ELR (cell line): ENCODE results near the gene CGNL1.

Experiments used
- DNase-seq: peaks from one replicate; pipeline ENCODE4 v3.0.0-alpha.2; 2015; ENCODE audit warnings: low read depth

The CGNL1 gene

DNA sequence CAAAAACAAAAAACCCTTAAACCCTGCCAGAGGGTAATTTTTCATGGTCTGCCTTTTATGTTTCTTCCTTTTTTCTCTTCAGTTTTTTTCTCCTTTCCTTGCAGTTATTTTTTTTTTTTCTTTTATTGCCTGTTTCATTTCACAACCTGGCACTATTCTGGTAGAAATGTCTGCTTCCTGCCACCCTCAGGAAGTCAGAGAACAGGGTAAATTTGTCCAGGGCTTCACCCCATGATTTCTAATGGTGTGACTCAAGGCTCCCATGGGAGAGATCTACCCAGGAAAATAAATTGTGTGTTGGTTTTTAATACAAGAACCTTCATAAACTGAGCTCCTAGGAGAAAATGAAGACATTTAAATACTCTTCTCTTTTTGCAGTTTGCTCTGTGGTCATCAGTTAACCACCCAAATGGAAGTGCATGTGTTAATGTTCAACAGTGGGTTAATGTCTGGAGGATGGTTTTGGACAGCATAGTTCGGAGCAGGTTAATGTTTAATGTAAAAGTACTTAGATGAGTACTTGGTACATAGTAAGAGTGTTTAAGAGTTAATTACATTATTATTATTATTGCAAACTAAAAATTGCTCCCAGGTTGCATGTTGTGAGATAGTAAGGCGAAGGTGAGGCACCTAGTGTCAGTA, 45.9 kb downstream of the CGNL1 start:
- no peak for DNase-seq

DNA sequence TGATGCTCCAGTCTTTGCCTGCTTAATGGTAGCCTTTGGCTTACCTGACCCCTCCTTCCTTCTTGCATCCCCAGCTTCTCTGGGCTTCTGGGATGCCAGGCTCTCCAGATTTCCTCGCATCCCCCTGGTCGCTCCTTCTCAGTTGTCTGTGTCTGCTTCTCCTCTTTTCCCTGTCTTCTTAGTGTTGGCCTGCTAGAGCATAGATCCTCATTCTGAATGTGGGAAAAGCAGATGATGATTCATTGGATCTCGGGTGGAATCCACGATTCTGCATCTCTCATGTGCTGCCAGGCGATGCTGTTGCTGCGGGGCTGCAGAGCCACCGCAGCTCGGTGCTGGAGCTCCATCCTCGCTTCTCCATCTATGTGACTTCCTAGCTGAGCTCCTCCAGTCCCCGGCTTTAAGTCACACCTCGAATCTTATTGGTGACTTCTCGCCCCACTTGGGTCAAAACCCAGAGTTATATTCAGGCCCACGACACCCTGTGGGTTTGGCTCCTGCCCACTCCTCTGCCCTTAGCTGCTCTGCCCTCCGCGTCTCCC, 47.4 kb downstream of the CGNL1 start:
- DNase-seq = no peak

DNA sequence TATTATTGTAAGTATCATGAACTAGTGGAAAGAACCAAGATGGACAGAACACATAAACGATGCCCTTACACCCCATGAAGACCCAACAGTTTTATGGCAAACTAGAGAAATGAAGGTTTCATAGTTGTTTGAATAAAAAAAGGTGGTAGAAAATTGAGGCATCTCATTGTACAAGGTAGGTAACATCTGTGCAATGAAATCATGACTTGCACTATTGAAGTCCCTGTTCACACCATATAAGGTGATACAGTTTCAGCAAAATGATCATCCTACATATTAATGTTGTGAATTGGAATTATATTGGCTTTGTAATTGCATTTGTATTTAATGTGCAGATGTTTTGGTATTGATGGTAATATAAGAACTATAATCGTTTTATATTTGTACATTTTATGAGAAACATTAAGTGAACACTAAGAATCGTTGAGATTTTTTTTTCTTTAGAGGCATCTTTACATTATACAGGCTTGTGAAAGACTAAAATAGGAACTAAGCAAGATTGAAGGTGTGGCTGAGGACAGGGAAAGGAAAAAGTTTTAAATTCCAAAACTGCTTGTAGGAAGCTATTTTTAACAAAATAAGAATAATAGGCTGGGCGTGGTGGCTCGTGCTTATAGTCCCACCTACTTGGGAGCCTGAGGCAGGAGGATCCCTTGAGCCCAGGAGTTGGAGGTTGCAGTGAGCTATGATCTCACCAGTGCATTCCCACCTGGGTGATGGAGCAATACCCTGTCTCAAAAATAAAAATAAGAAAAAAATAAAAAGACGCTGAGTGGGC, 48.5 kb downstream of the CGNL1 start:
- DNase-seq = no peak

DNA sequence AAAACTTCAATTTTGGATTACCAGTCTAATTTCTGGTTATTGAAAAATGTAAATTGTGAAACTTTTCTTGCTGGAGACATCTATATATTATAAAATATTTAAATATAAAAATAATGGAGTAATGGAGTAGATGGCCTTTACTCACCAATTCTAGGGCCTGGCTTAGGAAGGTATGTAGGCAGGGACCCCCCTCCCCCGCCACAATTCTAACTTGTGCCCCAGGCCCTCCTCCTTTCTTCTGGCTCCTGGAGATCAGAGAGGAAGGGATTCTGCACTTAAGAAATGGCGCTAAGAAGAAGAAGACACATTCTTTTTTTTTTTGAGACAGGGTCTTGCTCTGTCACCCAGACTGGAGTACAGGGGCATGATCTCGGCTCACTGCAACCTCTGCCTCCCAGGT, 49.5 kb downstream of the CGNL1 start:
- no peak for DNase-seq

DNA sequence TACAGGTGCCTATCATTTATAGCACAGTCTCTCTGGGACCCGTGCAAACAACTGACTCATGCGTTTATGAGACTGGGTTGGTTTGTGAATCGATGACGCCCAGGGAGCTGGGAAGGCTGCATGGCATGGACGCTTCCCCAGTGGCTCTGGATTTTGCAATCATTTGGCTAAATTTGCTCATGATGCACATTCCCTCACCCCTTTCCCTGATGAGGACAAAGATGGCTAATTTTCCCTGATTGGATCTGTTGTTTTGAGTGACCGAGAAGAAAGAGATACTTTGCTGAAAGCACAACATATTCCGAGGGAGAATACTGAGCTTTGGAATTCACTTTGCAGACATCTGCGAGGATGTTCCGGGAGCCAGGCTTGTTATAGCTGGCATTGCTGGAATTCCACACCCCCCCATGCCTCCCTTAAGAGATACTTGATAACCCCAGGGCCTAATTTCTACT, 51.1 kb downstream of the CGNL1 start:
- peak; percentile 56 for DNase-seq

GRCh38 chr15:57432141-57432741, 55.9 kb downstream of the CGNL1 start:
- no peak for DNase-seq

- no peak for DNase-seq
Measured at GRCh38 chr15:57436166-57436565, 59.9 kb downstream of the CGNL1 start.

DNA sequence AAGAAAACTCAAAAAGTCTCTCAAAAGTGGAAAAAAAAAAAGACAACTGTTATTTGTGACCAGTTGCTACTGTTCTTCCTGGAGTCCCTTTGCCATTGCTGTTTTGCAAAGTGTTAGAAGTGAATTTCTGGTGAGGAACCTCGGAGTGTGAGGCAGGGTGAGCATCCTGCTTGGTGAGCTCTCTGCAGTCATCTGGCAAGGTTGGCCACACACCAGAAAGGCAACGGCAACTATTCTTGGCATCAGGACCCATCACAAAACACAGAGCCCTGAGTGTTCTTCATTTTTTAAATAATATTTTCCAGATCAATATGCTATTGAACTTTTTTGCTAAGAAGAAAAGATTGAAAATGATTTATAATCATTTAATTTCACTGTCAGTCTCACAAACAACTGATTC, 60.7 kb downstream of the CGNL1 start:
- no peak for DNase-seq

DNA sequence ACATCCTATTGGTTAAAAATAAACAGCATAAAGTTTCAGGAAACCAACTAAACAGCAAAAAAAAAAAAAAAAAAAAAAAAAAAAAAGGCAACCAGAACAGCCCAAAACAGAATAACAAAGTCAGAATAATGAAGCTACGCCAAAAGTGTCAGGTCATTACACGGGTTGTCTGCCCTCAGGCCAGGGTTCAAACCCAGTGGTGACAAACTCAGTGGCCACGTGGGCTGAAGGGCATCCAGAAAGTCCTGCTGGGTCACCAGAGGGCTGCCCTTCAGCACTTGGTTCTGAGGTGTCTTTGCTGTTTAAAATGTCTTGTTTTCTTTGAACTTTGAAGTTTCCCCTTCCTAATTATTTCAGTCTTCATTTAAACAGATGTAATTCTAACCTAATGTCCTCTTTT, 61.3 kb downstream of the CGNL1 start:
- no peak for DNase-seq

- DNase-seq = no peak
Measured at GRCh38 chr15:57438166-57438565, 61.9 kb downstream of the CGNL1 start.

- no peak for DNase-seq
Measured at GRCh38 chr15:57439128-57440027, 63.1 kb downstream of the CGNL1 start.

DNA sequence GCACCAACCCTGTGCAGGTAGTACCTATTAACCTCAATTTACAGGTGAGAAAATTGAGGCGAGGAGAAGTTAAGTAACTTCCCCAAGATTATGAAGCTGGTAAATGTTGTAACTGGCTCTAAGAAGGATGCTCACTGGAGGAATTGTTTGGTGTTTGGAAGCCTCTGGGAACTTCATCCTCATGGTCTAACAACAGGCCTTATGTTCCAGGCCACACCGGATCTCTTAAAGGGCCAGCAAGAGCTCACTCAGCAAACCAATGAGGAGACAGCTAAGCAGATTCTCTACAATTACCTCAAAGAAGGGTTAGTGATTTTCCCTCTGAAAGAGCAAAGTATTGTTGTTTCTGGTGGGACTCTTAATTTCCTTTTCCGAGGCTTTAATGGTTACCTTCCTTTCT, 63.9 kb downstream of the CGNL1 start:
- DNase-seq = no peak

DNA sequence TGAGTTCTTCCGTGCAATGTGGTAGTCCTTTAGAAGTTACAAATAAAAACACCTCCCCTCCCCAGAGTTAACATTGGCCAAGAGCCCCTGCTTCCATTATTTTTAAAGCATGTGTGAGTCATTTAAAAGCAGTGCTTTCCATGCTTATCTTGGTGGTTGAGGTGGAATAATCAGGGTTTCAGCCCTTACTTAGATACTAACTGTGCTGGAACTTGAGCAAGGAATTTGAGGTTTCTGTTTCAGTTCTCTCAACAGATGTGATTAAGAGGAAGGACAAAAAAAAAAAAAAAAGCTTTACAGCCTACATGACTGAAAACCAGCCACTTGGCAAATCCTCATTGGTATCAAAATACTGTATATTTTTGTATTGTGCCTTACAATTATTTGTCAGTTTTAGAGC, 64.5 kb downstream of the CGNL1 start:
- DNase-seq = peak; percentile 55

DNA sequence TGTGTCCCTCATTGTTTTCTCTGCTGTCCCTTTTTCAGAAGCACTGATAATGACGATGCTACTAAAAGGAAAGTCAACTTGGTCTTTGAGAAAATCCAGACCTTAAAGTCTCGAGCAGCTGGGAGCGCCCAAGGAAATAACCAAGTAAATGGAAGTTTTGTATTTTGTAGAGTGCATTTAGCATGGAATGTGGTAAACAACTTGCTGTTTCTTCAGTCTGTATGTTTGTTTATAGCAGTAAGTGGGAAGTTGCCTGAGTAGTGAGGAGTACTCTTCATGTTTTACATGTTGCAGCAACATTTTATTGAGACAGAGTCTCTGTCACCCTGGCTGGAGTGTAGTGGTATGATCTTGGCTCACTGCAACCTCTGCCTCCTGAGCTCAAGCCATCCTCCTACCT, 66.0 kb downstream of the CGNL1 start:
- no peak for DNase-seq

DNA sequence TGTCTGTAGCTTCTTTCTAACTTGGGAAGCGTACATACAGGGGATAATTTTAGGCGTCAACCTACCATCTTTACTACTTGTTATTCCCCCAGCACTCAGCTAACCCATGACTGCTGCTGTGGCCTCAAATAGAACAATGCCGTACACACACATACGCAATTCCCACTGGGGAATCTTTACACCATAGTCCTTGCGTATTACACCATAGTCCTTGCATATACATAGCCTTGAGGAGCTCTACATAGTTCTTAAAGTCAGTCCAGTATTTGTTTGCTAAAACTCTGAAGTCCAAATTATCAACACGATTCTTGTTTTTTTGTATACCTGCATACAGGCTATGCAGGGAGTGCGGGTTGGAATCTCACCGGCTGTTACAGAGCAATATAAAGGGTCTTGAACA, 67.2 kb downstream of the CGNL1 start:
- DNase-seq = no peak

- DNase-seq = no peak
Measured at GRCh38 chr15:57444877-57445513, 68.7 kb downstream of the CGNL1 start.

DNA sequence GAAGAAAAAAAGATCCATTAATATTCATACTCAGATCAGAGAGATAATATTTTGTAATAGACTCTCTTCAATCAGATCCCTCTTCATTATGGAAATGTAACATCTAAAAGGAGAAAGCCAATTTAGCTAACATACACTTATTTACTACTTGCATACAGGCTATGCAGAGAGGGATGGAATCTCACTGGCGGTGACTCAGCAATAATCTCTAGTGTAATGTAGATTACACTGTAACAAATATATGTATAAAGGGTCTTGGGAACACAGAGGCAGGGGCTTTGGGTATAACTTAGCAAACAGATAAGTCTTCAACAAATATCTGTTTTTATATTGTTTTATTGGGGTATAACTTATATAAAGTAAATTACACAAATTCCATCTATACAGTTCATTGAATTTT, 69.6 kb downstream of the CGNL1 start:
- DNase-seq = no peak

DNA sequence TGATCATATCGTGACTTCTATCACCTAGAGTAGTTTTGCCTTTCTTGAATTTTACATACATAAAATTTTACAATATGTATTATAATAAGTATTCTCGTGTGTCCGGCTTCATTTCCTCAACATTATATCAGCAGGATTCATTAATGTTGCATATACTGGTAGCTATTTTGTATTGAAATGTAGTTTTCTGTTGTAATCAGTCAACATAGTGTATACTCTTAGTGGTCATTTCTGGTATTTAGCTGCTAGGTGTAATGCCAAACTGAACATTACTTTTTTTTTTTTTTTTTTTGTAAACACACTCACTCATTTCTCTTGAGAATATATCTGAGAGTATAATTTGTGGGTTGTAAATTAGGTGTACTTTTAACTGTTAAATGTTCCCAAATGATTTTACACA, 70.1 kb downstream of the CGNL1 start:
- no peak for DNase-seq

DNA sequence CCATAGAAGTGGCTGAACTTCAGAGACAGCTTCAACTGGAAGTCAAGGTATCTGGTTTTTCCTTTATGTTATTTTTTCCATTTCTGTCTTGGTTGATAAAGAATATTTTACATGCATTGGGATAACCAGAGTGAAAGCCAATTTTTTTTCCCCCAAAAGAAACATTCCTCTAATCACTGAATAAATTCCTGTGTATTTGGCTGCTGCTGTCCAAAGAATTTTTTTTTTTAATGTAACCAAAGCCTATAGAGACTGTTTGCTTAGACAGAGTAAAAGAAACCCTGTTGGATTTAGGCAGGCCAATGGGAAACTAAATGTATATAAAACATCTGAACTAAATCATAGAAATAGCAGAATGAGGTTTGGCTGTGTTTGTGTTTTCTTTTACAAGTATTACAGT, 75.2 kb downstream of the CGNL1 start:
- DNase-seq = no peak

GRCh38 chr15:57452090-57452754, 75.9 kb downstream of the CGNL1 start:
- DNase-seq = no peak

DNA sequence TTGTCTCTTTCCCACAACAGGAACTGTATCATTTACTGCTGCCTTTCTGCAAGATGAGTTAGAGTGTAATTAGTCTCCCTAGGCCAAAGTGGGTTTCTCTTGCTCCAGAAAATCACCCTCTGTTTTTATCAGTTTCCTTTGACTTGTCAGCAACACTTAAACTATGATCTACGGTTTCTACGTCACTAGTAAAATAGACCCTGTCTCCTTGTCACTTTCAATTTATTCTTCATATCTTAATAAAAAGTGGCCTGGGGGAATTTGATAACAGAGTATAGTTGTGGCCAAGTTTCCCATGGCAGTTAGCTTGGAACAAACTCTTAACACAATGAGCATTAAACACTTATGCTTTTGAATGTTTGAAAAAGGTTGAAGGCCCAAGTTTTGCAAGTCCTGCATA, 79.6 kb downstream of the CGNL1 start:
- no peak for DNase-seq
